Islet of Langerhans (tissue), 1 donor: ENCODE results near the gene FAM117A.

Experiments used
- FAIRE-seq: peaks from one replicate; lab custom pipeline; 2011; peaks lifted over from hg19 to GRCh38; lab: Jason Lieb, UNC

The FAM117A gene

DNA sequence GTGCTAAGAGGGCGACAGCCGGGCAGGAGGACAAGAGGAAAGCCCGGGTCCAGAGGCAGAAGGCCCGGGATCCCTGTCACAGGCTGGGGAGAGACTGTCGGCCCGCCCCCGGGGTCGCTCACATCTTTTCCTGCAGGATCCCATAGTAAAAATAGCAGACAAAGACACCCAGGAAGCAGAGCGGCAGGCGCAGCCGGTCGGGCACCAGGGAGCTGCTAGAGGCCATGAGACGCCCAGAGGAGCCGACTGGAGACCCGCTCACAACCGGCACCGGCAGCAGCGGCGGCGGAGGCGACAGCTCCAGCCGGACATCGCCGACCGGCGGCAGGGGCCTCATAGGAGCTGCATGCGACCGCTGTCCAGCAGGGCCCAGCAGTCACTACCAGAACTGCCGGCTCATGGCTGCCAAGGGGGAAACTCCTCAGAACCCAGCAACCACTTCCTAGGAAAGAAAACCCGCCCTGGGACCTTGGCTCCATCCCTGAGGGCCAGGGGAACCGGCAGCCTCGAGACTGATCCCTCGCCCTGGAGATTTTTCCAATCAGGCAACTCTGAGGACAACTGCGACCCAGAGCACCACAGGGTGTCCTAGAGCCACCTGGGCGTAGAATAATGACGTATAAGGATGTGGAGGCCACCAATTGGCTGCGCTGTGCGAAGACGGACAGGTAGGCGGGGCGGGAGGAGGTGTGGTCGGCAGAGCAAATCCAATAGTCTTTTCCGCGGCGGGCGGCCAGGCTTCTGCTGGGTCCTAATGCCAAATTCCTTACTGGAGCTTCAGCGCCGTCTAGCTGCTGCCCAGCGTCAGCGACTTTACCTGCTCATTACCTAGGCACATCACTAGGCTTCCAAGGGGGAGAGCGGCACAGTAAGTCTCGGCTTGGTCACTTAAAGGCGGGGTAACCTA lies 56.1 kb downstream of the FAM117A start, which contains the start of gene SLC35B1:
SLC35B1 (minus strand) TSS at position 357 of the 907 bp plus-strand sequence; CDS start at position 226, 131 bp downstream.
- FAIRE-seq: no peak

- FAIRE-seq: no peak
Observed at GRCh38 chr17:49707246-49707607, 56.7 kb downstream of the FAM117A start.

- no peak for FAIRE-seq
Observed at GRCh38 chr17:49705254-49705653, 58.7 kb downstream of the FAM117A start.

- no peak for FAIRE-seq
Observed at GRCh38 chr17:49703557-49704277, 60.2 kb downstream of the FAM117A start.

GRCh38 chr17:49700960-49701359 lies 63.0 kb downstream of the FAM117A start:
- no peak for FAIRE-seq

- FAIRE-seq: no peak
Observed at GRCh38 chr17:49699966-49700575, 63.9 kb downstream of the FAM117A start.

- FAIRE-seq: no peak
Observed at GRCh38 chr17:49698005-49698404, 65.9 kb downstream of the FAM117A start.

DNA sequence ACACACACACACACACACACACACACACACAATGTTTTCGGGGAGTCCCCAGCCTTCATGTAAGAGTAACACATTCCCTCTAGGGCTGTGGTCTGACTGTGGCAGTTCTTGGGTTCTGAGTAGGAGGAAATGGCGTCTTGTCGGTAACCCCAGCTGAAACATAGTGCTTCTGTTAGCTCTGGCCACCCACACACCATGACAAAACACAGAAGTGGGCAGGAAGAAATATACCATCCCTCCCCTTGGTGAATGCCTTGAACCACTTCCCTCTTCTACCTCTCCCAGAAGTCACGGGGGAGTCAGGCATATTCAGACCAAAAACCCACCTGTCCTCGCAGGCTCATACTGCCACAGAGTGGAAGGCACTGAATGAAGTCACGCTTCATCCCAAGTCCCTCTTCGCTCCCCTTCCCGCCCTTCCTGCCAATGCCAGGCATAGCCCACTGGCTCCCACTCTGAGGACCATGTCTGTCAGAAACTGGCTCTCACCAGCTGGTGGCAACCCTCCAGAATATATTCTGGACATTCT lies 67.6 kb downstream of the FAM117A start:
- no peak for FAIRE-seq

- FAIRE-seq: no peak
Observed at GRCh38 chr17:49695698-49696232, 68.2 kb downstream of the FAM117A start.

DNA sequence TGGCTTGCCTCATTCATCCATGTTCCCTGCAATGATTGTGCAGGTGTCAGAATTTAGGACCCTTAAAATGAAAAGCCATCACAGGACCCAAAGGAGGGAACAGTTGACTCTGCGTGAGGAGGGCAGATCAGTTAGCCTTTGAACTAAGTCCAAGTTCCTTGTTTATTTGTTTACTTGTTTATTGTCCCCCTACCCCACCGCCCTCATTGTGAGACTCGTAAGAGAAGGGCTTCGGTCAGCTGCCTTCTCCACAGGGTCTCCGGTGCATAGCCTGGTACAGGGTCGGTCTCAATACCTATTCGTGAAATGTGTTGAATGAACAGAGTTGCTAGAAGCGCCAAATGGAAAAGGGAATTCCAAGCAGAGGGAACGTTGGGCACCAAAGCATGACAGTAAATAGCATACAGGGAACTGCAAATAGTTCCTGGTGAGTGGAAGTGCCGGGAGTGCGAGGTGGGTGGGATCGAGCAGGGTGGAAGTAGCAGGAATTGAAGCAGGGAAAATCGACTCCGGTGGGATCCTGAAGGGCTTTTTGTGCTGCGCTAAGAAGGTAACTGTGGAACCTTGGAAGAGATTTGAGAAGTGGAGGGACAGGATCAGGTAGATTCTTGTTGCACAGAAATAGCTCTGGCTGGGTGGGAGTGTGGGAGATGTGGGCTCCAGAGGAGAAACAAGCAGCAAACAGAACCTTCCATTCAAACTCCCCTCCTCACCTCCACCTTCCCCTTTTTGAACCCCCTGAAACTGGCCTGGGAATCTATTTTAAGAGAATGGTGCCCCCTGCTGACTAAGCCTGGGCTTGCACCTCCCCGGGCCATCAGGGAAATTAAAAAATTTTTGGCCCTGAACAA lies 68.9 kb downstream of the FAM117A start:
- FAIRE-seq: no peak

GRCh38 chr17:49692751-49693150 lies 71.2 kb downstream of the FAM117A start:
- no peak for FAIRE-seq

DNA sequence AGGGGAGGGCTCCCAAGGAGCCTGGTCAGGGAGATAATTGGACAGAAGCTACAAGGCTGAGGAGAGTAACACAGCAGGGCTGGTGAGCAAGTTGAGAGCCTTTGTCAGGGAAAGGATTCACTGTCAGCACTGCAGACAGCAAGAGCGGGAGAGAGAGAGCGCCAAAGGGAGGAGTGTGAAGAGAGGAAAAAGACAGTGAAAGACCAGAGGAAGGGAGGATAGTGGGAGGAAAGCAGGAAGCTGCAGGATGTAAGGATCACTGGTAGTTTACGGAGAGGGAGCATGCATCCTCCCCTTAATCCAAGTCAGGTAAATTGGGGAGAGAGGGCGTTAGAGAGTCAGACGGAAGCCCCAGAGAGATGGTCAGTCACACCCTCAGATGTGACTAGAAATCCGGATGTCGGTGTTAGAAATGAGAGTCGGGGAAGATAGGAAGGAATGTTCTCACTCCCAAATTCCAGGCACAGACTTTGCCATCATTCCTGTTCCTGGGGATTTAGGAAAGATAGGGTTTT lies 72.2 kb downstream of the FAM117A start:
- no peak for FAIRE-seq

DNA sequence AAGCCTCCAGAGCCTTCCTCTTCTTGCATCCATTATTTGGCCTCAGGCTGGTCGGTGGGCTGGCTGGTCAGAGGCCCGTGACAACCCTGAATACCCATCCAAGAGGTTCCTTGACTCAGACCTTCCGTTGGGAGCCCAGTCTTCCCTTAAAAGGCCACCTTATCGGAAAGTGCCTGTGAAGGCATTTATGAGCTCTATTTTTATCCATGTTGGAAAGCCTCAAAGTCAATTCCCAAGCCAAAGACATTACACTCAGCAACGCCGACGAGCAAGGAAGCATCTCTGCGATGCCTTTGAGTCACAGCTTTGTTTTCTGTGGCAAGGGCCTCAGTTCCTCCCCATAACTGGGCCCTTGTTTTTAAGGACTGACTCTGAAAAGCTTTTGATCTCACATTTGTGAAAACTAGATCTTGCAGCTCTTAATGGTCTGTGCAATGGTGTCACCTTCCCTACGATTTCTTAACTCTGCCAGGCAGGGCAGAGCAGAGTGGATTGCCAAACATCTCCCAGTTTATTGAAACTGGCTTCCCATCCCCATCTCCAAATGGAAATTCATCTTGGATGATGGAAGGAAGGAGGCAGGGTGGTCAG lies 72.8 kb downstream of the FAM117A start:
- no peak for FAIRE-seq

DNA sequence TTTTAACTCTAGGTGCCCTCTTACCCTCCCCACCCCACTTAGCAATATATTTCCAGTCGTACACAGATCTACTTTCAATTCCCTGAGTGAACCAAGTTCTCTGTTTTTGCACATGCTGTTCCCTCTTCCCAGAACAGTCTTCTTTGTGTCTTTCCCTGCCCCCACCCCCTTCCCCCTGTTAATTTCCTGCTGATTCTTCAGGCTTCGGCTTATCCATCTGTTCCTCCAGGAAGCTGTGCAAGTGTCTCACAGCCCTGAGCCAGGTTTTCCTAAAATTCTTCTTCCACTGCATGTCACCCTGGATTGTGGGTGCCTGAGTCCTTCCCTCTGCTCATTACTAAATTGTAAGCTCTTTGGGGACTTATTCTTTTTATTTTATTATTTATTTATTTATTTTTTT lies 73.7 kb downstream of the FAM117A start:
- no peak for FAIRE-seq

DNA sequence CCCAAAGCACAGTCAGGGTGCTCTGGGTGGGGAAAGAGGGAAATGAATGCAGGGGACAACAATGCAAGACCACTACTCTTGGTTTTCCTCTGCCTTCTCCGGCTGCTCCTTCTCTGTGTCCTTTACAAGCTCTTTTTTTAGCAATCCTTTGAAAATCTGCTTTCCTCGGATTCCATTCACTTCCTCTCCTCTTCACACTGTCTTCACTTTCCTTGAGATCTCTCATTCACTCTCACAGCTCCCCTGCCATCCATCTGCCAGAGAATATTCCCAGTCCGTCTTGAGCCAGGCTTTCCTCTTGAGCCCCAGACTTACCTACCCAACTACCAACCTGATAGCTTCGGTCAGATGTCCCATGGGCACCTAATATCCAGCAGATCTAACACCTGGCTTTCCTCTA lies 75.1 kb downstream of the FAM117A start:
- no peak for FAIRE-seq

GRCh38 chr17:49687878-49688491 lies 75.9 kb downstream of the FAM117A start:
- no peak for FAIRE-seq

- FAIRE-seq: no peak
Observed at GRCh38 chr17:49681106-49681979, 82.6 kb downstream of the FAM117A start.

DNA sequence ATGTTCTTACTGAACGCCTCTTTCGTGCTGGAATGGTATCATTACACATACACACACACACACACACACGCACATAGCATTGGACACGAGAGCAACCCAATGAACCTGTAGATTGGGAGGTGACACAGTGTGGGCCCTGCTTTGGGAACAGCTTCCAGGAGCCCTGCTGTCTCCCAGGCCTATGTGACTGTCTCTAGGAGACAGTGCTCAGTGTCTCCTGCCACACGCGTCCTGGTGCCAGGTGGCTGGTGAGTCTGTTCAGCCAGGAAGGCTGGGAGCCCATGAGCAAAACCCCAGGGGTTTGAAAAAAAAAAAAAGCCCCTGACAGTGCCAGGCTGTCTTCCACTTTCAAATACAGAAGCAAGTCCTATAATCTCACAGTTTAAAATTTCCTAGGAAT lies 83.6 kb downstream of the FAM117A start:
- no peak for FAIRE-seq
